ENCODE measurements around the gene CARD9.
A peak's percentile ranks its signal among the peaks of the same experiment; 100 is the strongest.

Gene CARD9

GRCh38 chr9:136381311-136381710 lies 7.8 kb upstream of the CARD9 start:
- H3K9me3 Mint-ChIP-seq: no peaks in the 10 kb centered on the region
- TF ChIP-seq CTCF (IDR thresholded peaks at IDR 0.05): no peak
- H3K27me3 Mint-ChIP-seq (ENCODE audit: low read depth, poor library complexity): no peaks in the 10 kb centered on the region
- no peak overlapping the region for H3K27ac Mint-ChIP-seq
- H3K36me3 Mint-ChIP-seq (ENCODE audit: low read depth): peaks cover 21% of the 10 kb centered on the region
- no peak overlapping the region for H3K4me3 Mint-ChIP-seq
- no peak for DNase-seq
- no peaks in the 10 kb centered on the region for H3K4me1 Mint-ChIP-seq

- Mint-ChIP-seq H3K4me3 (no peak overlapping the region), H3K9me3 (no peaks in the 10 kb centered on the region), H3K4me1 (no peaks in the 10 kb centered on the region), H3K27me3 (ENCODE audit: low read depth, poor library complexity) (no peaks in the 10 kb centered on the region), H3K27ac (no peak overlapping the region), H3K36me3 (ENCODE audit: low read depth) (peaks cover 11% of the 10 kb centered on the region)
- TF ChIP-seq CTCF (IDR thresholded peaks at IDR 0.05): no peak
- no peak for DNase-seq
Measured at GRCh38 chr9:136380381-136380780, 6.9 kb upstream of the CARD9 start.

- no peak for DNase-seq
- H3K27me3 Mint-ChIP-seq (ENCODE audit: low read depth, poor library complexity): no peaks in the 10 kb centered on the region
- no peak overlapping the region for H3K27ac Mint-ChIP-seq
- H3K9me3 Mint-ChIP-seq: no peaks in the 10 kb centered on the region
- H3K4me1 Mint-ChIP-seq: peaks cover under 1% of the 10 kb centered on the region
- H3K4me3 Mint-ChIP-seq: no peak overlapping the region
- TF ChIP-seq CTCF (IDR thresholded peaks at IDR 0.05): no peak
- H3K36me3 Mint-ChIP-seq (ENCODE audit: low read depth): peaks cover 7% of the 10 kb centered on the region
Measured at GRCh38 chr9:136379891-136380290, 6.4 kb upstream of the CARD9 start.

GRCh38 chr9:136379401-136379800 lies 5.9 kb upstream of the CARD9 start:
- Mint-ChIP-seq H3K4me3 (no peak overlapping the region), H3K4me1 (peaks cover 5% of the 10 kb centered on the region), H3K36me3 (ENCODE audit: low read depth) (peaks cover 2% of the 10 kb centered on the region), H3K27me3 (ENCODE audit: low read depth, poor library complexity) (peaks cover 1% of the 10 kb centered on the region), H3K9me3 (no peaks in the 10 kb centered on the region), H3K27ac (no peak overlapping the region)
- TF ChIP-seq CTCF (IDR thresholded peaks at IDR 0.05): no peak
- DNase-seq: no peak

GRCh38 chr9:136379003-136379287 lies 5.5 kb upstream of the CARD9 start:
- no peak for TF ChIP-seq CTCF (IDR thresholded peaks at IDR 0.05)
- Mint-ChIP-seq H3K4me3 (no peak overlapping the region), H3K36me3 (ENCODE audit: low read depth) (no peaks in the 10 kb centered on the region), H3K27me3 (ENCODE audit: low read depth, poor library complexity) (peaks cover 2% of the 10 kb centered on the region), H3K4me1 (peaks cover 8% of the 10 kb centered on the region), H3K9me3 (no peaks in the 10 kb centered on the region), H3K27ac (peak overlapping the region; percentile 81)
- no peak for DNase-seq

GRCh38 chr9:136378170-136379002 lies 4.9 kb upstream of the CARD9 start:
- no peaks in the 10 kb centered on the region for H3K9me3 Mint-ChIP-seq
- peaks cover 2% of the 10 kb centered on the region for H3K27me3 Mint-ChIP-seq (ENCODE audit: low read depth, poor library complexity)
- H3K27ac Mint-ChIP-seq: peak overlapping the region; percentile 81
- H3K4me3 Mint-ChIP-seq: no peak overlapping the region
- no peak for TF ChIP-seq CTCF (IDR thresholded peaks at IDR 0.05)
- DNase-seq: no peak
- H3K4me1 Mint-ChIP-seq: peaks cover 10% of the 10 kb centered on the region
- H3K36me3 Mint-ChIP-seq (ENCODE audit: low read depth): no peaks in the 10 kb centered on the region
